ENCODE data around the gene LMNTD1. TPM values are rescaled to one million over a fixed set of nuclear protein-coding genes. Genes with fewer than 3 reads are reported as not detected.

LMNTD1 gene
- total and polyA plus RNA-seq, 9 of the 15 experiments (the other 6 are each of a cell fraction or from before 2014, with no cell fraction given), result not detected

GRCh38 chr12:25482625-25483024, 70.5 kb downstream of the LMNTD1 start:
- 2% methylated on average over 5 of the region's 5 CpGs for WGBS (ENCODE audit: insufficient coverage, low coverage, missing lambda C conversion rate)
- H3K4me1 ChIP-seq (replicated peaks in 1 of 2; ENCODE audit: control insufficient read depth in 2 of 2, insufficient read depth in 2 of 2, low read length in 2 of 2), result no peaks in the 10 kb centered on the region
- no peak overlapping the region for H3K4me3 ChIP-seq
- H3K9me3 ChIP-seq (replicated peaks; ENCODE audit: control insufficient read depth, insufficient read depth, low read depth, low read length), result no peaks in the 10 kb centered on the region
- H3K4me2 ChIP-seq (ENCODE audit: insufficient read depth, low read length), result no peak overlapping the region
- CTCF ChIA-PET (ENCODE audit: low intra/inter-chr PET ratio), result no interaction called here
- no peaks in the 10 kb centered on the region for H3K9me1 ChIP-seq (ENCODE audit: control insufficient read depth, insufficient read depth, low read length)
- H3K27ac ChIP-seq (ENCODE audit: extremely low read depth, low read depth, low read length), result no peak overlapping the region
- no peak for TF ChIP-seq NR0B1 (IDR thresholded peaks at IDR 0.05; ENCODE audit: partially characterized antibody)
- no peak for TF ChIP-seq ZBTB33 (CRISPR knock-in tag; IDR thresholded peaks at IDR 0.05)
- no peak for TF ChIP-seq CTCF (IDR thresholded peaks at IDR 0.05 in 2 of 3, conservative IDR thresholded peaks at IDR 0.05 in 1 of 3; ENCODE audit: insufficient read depth in 2 of 3, low read depth in 1 of 3, low read length in 3 of 3)
- no peak for TF ChIP-seq ZNF586 (CRISPR knock-in tag; conservative IDR thresholded peaks at IDR 0.05)
- TF ChIP-seq HNRNPUL1 (IDR thresholded peaks at IDR 0.05; ENCODE audit: low read length), result no peak
- TF ChIP-seq SPI1 (IDR thresholded peaks at IDR 0.05; ENCODE audit: borderline replicate concordance, low read depth, low read length), result 0 out of 2 replicates have a peak, but pooled peaks have one; percentile 36
- no peak for TF ChIP-seq MAFF (IDR thresholded peaks at IDR 0.05; ENCODE audit: low read length)
- no peak for TF ChIP-seq HDAC1 (IDR thresholded peaks at IDR 0.05)
- TF ChIP-seq KLF16 (IDR thresholded peaks at IDR 0.05), result no peak
- BruUV-seq (replicated peaks), result no TSS peak
- no peaks in the 10 kb centered on the region for H3K79me2 ChIP-seq (ENCODE audit: control insufficient read depth, insufficient read depth, low read length)
- in situ Hi-C loops (cut with MboI), result no loop called here
- DNase-seq (ENCODE audit: extremely low read depth in 1 of 4, low spot score in 3 of 4) (no peak), FAIRE-seq (no peak), ATAC-seq (no peak)
- H3K27me3 ChIP-seq (ENCODE audit: control insufficient read depth in 2 of 2, insufficient read depth in 2 of 2, low read length in 2 of 2), result no peaks in the 10 kb centered on the region
- POLR2A ChIA-PET, result interaction anchor here (1.1 kb wide), 1 partner anchor 25 kb away, joined by 4 read pairs; no protein-coding TSS in a partner anchor
- no peak overlapping the region for H2AFZ ChIP-seq (ENCODE audit: low read depth, low read length)
- intact Hi-C loops (cut with micrococcal nuclease), result no loop called here
- no peaks in the 10 kb centered on the region for H3K36me3 ChIP-seq (ENCODE audit: control insufficient read depth, insufficient read depth, low read length)
- no peaks in the 10 kb centered on the region for H4K20me1 ChIP-seq (replicated peaks; ENCODE audit: control insufficient read depth, insufficient read depth, low read length)
- H3K9ac ChIP-seq (ENCODE audit: insufficient read depth in 1 of 2, low read depth in 2 of 2, low read length in 2 of 2), result no peak overlapping the region

Measured in K562 (cell line).